Measurements from ENCODE around the gene TNPO1.
"Not testable (repeated sequence)": the region's sequence is repeated elsewhere in the genome, so short reads cannot be mapped to it uniquely, and the experiment has no call there.

DNA sequence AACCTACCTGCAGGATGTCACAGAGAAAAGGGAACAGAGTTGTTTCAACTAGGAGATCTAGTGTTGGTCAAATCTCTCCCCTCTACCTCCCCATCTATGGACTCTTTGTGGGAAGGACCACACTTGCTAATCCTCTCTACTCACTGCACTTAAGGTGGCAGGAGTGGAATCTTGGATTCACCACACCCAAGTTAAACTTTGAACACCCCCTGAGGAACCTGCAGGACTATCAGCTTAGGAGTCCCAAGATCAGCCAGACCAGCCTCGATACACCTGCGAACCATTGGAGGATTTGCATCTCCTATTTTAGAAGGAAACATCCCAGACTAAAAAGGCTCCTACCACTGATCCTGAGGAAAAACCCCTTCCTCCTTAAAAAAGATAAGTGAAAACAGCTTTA is 116.2 kb downstream of the TNPO1 start:
- TF ChIP-seq, protein P1, sequence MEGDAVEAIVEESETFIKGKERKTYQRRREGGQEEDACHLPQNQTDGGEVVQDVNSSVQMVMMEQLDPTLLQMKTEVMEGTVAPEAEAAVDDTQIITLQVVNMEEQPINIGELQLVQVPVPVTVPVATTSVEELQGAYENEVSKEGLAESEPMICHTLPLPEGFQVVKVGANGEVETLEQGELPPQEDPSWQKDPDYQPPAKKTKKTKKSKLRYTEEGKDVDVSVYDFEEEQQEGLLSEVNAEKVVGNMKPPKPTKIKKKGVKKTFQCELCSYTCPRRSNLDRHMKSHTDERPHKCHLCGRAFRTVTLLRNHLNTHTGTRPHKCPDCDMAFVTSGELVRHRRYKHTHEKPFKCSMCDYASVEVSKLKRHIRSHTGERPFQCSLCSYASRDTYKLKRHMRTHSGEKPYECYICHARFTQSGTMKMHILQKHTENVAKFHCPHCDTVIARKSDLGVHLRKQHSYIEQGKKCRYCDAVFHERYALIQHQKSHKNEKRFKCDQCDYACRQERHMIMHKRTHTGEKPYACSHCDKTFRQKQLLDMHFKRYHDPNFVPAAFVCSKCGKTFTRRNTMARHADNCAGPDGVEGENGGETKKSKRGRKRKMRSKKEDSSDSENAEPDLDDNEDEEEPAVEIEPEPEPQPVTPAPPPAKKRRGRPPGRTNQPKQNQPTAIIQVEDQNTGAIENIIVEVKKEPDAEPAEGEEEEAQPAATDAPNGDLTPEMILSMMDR (IDR thresholded peaks at IDR 0.05): not testable (repeated sequence)
- TF ChIP-seq POLR2A (IDR thresholded peaks at IDR 0.05): not testable (repeated sequence)
